Mucosa of rectum (tissue), 2 donors: ENCODE results near the gene TRDN.

Source experiments
- H3K27ac ChIP-seq, 2 donors: one replicate each; pipeline ENCODE4 v1.7.0; 2013; ENCODE audit warnings: inconsistent platforms in 2 of 2, low read depth in 2 of 2, low read length in 2 of 2
- H3K27me3 ChIP-seq, 2 donors: one replicate each; pipeline ENCODE4 v1.7.0; 2013; ENCODE audit warnings: low read length in 2 of 2; ENCODE audit not compliant: control insufficient read depth in 2 of 2, insufficient read depth in 2 of 2
- H3K36me3 ChIP-seq, 2 donors: one replicate each; pipeline ENCODE4 v1.7.0; 2013; ENCODE audit warnings: low read length in 2 of 2; ENCODE audit not compliant: control insufficient read depth in 2 of 2, insufficient read depth in 2 of 2
- H3K4me1 ChIP-seq, 2 donors: one replicate each; pipeline ENCODE4 v1.7.0; 2013; ENCODE audit warnings: low read length in 2 of 2, mild to moderate bottlenecking in 1 of 2; ENCODE audit not compliant: control insufficient read depth in 2 of 2, insufficient read depth in 2 of 2
- H3K4me3 ChIP-seq, 2 donors: one replicate each; pipeline ENCODE4 v1.7.0; 2013; ENCODE audit warnings: low read length in 2 of 2
- H3K9ac ChIP-seq, 2 donors: one replicate each; pipeline ENCODE4 v1.7.0; 2013; ENCODE audit warnings: low read length in 2 of 2, low read depth in 1 of 2, mild to moderate bottlenecking in 1 of 2
- H3K9me3 ChIP-seq, 2 donors: one replicate each; pipeline ENCODE4 v1.7.0; 2013; ENCODE audit warnings: low read length in 2 of 2; ENCODE audit not compliant: control insufficient read depth in 2 of 2
- donor health status: healthy.
- donor health status: Normal muscosa, but diverticular disease.

TRDN gene

GRCh38 chr6:123393331-123393730, 243.4 kb downstream of the TRDN start:
- H3K27ac ChIP-seq: no peak overlapping the region
- H3K27me3 ChIP-seq: no peaks in the 10 kb centered on the region
- no peak overlapping the region for H3K9ac ChIP-seq
- no peaks in the 10 kb centered on the region for H3K9me3 ChIP-seq
- H3K4me1 ChIP-seq: no peaks in the 10 kb centered on the region
- H3K4me3 ChIP-seq: no peak overlapping the region
- H3K36me3 ChIP-seq: no peaks in the 10 kb centered on the region

GRCh38 chr6:123383718-123384117, 253.0 kb downstream of the TRDN start:
- Histone ChIP-seq H3K4me3 (no peak overlapping the region), H3K9ac (no peak overlapping the region), H3K36me3 (no peaks in the 10 kb centered on the region), H3K4me1 (no peaks in the 10 kb centered on the region), H3K27ac (no peak overlapping the region), H3K27me3 (no peaks in the 10 kb centered on the region), H3K9me3 (no peaks in the 10 kb centered on the region)

GRCh38 chr6:123380257-123380656, 256.5 kb downstream of the TRDN start:
- no peaks in the 10 kb centered on the region for H3K36me3 ChIP-seq
- H3K27ac ChIP-seq: no peak overlapping the region
- no peak overlapping the region for H3K4me3 ChIP-seq
- no peaks in the 10 kb centered on the region for H3K27me3 ChIP-seq
- H3K4me1 ChIP-seq: no peaks in the 10 kb centered on the region
- H3K9ac ChIP-seq: no peak overlapping the region
- no peaks in the 10 kb centered on the region for H3K9me3 ChIP-seq

GRCh38 chr6:123372737-123373136, 264.0 kb downstream of the TRDN start:
- Histone ChIP-seq H3K4me1 (no peaks in the 10 kb centered on the region), H3K27ac (no peak overlapping the region), H3K9me3 (no peaks in the 10 kb centered on the region), H3K27me3 (no peaks in the 10 kb centered on the region), H3K9ac (no peak overlapping the region), H3K4me3 (no peak overlapping the region), H3K36me3 (no peaks in the 10 kb centered on the region)

- Histone ChIP-seq H3K9ac (no peak overlapping the region), H3K9me3 (no peaks in the 10 kb centered on the region), H3K36me3 (no peaks in the 10 kb centered on the region), H3K4me1 (no peaks in the 10 kb centered on the region), H3K4me3 (no peak overlapping the region), H3K27me3 (no peaks in the 10 kb centered on the region), H3K27ac (no peak overlapping the region)
Measured at GRCh38 chr6:123363912-123364311, 272.8 kb downstream of the TRDN start.

GRCh38 chr6:123360359-123360758, 276.4 kb downstream of the TRDN start:
- no peaks in the 10 kb centered on the region for H3K4me1 ChIP-seq
- no peak overlapping the region for H3K27ac ChIP-seq
- no peaks in the 10 kb centered on the region for H3K9me3 ChIP-seq
- no peaks in the 10 kb centered on the region for H3K36me3 ChIP-seq
- no peak overlapping the region for H3K9ac ChIP-seq
- no peak overlapping the region for H3K4me3 ChIP-seq
- no peaks in the 10 kb centered on the region for H3K27me3 ChIP-seq

- no peak overlapping the region for H3K9ac ChIP-seq
- H3K4me1 ChIP-seq: no peaks in the 10 kb centered on the region
- H3K4me3 ChIP-seq: no peak overlapping the region
- no peak overlapping the region for H3K27ac ChIP-seq
- H3K27me3 ChIP-seq: no peaks in the 10 kb centered on the region
- no peaks in the 10 kb centered on the region for H3K36me3 ChIP-seq
- no peaks in the 10 kb centered on the region for H3K9me3 ChIP-seq
Measured at GRCh38 chr6:123352705-123353104, 284.0 kb downstream of the TRDN start.

- H3K4me1 ChIP-seq: no peaks in the 10 kb centered on the region
- no peak overlapping the region for H3K27ac ChIP-seq
- H3K36me3 ChIP-seq: no peaks in the 10 kb centered on the region
- H3K4me3 ChIP-seq: no peak overlapping the region
- H3K27me3 ChIP-seq: no peaks in the 10 kb centered on the region
- no peaks in the 10 kb centered on the region for H3K9me3 ChIP-seq
- no peak overlapping the region for H3K9ac ChIP-seq
Measured at GRCh38 chr6:123352279-123352678, 284.5 kb downstream of the TRDN start.

- no peak overlapping the region for H3K9ac ChIP-seq
- no peaks in the 10 kb centered on the region for H3K4me1 ChIP-seq
- H3K36me3 ChIP-seq: no peaks in the 10 kb centered on the region
- no peak overlapping the region for H3K27ac ChIP-seq
- H3K4me3 ChIP-seq: no peak overlapping the region
- H3K9me3 ChIP-seq: no peaks in the 10 kb centered on the region
- no peaks in the 10 kb centered on the region for H3K27me3 ChIP-seq
Measured at GRCh38 chr6:123343836-123344235, 292.9 kb downstream of the TRDN start.

- no peaks in the 10 kb centered on the region for H3K27me3 ChIP-seq
- H3K4me1 ChIP-seq: no peaks in the 10 kb centered on the region
- no peak overlapping the region for H3K4me3 ChIP-seq
Measured at GRCh38 chr6:123338394-123338793, 298.4 kb downstream of the TRDN start.

More at GRCh38 chr6:123338394-123338793, 298.4 kb downstream of the TRDN start:
- Histone ChIP-seq H3K9me3 (no peaks in the 10 kb centered on the region), H3K9ac (no peak overlapping the region), H3K36me3 (no peaks in the 10 kb centered on the region), H3K27ac (no peak overlapping the region)
